Breast epithelium (tissue), 4 donors: ENCODE data around the gene TRPM2. TPM values are rescaled to one million over a fixed set of nuclear protein-coding genes. Genes with fewer than 3 reads are reported as not detected.
A peak's percentile ranks its signal among the peaks of the same experiment; 100 is the strongest.

Experiments used
- DNase-seq, 2 donors: peaks; one replicate each; pipeline ENCODE4 v3.0.0-alpha.2; 2019; ENCODE audit warnings: low spot score in 2 of 2
- H3K27ac ChIP-seq, 2 donors: fragments of 200-600 bp; sonication (generic) in 1 of 2; one replicate each; pipeline ENCODE4 v1.5.1; 2016 to 2019; ENCODE audit warnings: mild to moderate bottlenecking in 1 of 2
- H3K27me3 ChIP-seq, 2 donors: fragments of 200-600 bp; sonication (generic) in 1 of 2; one replicate each; pipeline versions ENCODE4 v1.5.1 to v1.6.0; 2017 to 2019; ENCODE audit warnings: control low read depth in 1 of 2, mild to moderate bottlenecking in 1 of 2
- H3K36me3 ChIP-seq: fragments of 200-600 bp; one replicate; pipeline ENCODE4 v1.5.1; 2019
- H3K4me1 ChIP-seq, 2 donors: fragments of 200-600 bp; sonication (generic); one replicate each; pipeline ENCODE4 v1.5.1; 2016 to 2019; ENCODE audit warnings: control low read depth in 1 of 2
- H3K4me3 ChIP-seq, 3 donors: fragments of 200-600 bp; sonication (generic); 1 replicate in 2 of 3; 2 replicates in 1 of 3; pipeline ENCODE4 v1.5.1; 2016 to 2019; ENCODE audit warnings: mild to moderate bottlenecking in 3 of 3, moderate library complexity in 2 of 3
- H3K9me3 ChIP-seq, 2 donors: fragments of 200-600 bp; sonication (generic) in 1 of 2; one replicate each; pipeline ENCODE4 v1.5.1; 2016 to 2019; ENCODE audit warnings: control low read depth in 1 of 2
- POLR2A ChIP-seq: fragments of 450-650 bp; IDR thresholded peaks from one replicate; pipeline ENCODE4 v1.6.1; 2016; ENCODE audit warnings: antibody characterized with exemption, mild to moderate bottlenecking, moderate library complexity
- POLR2AphosphoS5 ChIP-seq, 3 donors: sonication (generic); formaldehyde crosslinking; IDR thresholded peaks; one replicate each; pipeline ENCODE4 v1.6.1; 2017; ENCODE audit warnings: antibody characterized with exemption in 3 of 3
- intact Hi-C: fragments of 100-400 bp; cut with DNase I; formaldehyde crosslinking; loops from one replicate; pipeline ENCODE4 v1.15.1; 2023; ENCODE audit warnings: low total_unique reads
- total RNA-seq, 3 donors: library from RNA; depleted of rRNA; stranded (reverse); fragments of >200 nt; gene quantifications; one replicate each; pipeline ENCODE4 v1.1.0, GENCODE V29; 2016
- TF ChIP-seq, protein P1 (sequence below), 3 donors: fragments of 450-650 bp; IDR thresholded peaks; one replicate each; pipeline ENCODE4 v1.5.1; 2016 to 2017; ENCODE audit warnings: antibody characterized with exemption in 3 of 3, mild to moderate bottlenecking in 3 of 3, moderate library complexity in 3 of 3

Gene TRPM2
- total RNA-seq, 3 donors from 2014 or later, result 4.3 to 7.9 (median 7.2) TPM

DNA sequence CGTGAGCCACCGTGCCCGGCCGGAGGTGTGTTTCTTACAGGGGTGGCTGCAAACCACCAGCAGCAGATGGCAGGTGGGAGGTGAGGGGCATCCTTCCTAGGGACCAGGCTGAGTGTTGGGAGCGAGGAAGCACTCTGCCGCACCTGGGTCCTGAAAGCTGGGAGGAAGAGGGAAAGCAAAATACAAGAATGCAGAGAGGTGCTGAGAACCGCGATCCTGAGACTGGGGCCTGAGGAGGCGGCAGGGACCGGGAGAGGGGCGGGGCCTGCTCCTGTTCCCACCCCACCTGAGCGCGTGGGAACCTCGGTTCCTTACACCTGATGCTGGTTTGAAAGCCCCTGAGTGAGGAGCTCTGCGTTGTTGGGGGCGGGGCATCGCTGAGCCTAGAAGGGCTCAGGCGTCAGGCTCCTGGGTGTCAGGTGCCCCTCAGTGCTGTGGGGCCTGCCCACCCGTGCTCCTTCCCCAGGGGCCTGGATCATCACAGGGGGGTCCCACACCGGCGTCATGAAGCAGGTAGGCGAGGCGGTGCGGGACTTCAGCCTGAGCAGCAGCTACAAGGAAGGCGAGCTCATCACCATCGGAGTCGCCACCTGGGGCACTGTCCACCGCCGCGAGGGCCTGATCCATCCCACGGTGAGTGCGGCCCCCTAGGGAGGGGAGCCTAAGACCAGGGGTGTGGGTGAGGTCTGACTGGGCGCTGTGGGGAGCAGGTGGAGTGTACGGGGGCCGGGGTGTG, 15.5 kb downstream of the TRPM2 start:
- Histone ChIP-seq H3K4me1 (no peaks in the 10 kb centered on the region), H3K9me3 (peaks cover 2 to 6% of the 10 kb centered on the region in 2 donors), H3K36me3 (no peaks in the 10 kb centered on the region), H3K4me3 (peak overlapping the region in 1 of 3 donors; percentile 39), H3K27ac (no peak overlapping the region), H3K27me3 (peaks cover 0 to 35% of the 10 kb centered on the region in 2 donors)
- DNase-seq, result peak in 1 of 2 donors; percentile 49
- TF ChIP-seq POLR2A (no peak), POLR2AphosphoS5 (IDR thresholded peaks at IDR 0.05) (no peak)
- TF ChIP-seq, protein P1, sequence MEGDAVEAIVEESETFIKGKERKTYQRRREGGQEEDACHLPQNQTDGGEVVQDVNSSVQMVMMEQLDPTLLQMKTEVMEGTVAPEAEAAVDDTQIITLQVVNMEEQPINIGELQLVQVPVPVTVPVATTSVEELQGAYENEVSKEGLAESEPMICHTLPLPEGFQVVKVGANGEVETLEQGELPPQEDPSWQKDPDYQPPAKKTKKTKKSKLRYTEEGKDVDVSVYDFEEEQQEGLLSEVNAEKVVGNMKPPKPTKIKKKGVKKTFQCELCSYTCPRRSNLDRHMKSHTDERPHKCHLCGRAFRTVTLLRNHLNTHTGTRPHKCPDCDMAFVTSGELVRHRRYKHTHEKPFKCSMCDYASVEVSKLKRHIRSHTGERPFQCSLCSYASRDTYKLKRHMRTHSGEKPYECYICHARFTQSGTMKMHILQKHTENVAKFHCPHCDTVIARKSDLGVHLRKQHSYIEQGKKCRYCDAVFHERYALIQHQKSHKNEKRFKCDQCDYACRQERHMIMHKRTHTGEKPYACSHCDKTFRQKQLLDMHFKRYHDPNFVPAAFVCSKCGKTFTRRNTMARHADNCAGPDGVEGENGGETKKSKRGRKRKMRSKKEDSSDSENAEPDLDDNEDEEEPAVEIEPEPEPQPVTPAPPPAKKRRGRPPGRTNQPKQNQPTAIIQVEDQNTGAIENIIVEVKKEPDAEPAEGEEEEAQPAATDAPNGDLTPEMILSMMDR (IDR thresholded peaks at IDR 0.05), result no peak
- intact Hi-C loops, result no loop called here

DNA sequence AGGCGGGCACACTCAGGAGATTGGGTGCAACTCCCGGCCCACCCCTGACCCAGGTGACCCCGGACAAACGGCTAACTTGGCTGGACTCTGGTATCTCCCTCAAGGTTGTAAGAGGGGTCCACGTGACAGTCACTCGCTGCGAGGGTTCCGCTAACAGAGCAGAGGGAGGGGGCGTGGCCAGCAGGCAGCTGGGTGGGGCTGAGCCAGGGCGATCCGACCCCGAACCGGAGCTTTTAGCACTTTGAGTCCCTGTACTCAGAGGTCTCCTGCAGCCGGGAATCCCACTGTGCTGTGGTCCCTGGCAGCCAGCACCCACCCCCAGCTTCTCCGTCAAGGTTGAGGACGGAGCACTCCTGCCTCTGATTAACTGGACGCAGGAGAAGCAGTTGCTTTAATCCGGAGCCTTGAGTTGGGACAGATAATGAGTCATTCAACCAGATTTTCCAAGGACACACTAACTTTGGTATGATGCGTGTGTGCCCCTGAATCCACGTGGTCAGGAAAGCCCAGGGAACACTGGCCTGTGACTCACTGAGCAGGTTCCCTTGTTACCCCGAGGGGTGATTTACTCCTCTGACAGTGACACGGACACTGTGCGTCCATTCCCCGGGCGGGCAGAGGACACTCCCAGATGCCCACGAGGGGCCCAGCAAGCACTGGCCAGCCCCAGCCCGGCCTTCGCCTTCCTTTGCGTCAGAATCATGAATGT, 16.8 kb downstream of the TRPM2 start:
- H3K36me3 ChIP-seq, result no peaks in the 10 kb centered on the region
- H3K4me1 ChIP-seq, result no peaks in the 10 kb centered on the region
- DNase-seq, result peak in 1 of 2 donors; percentile 49
- no peak overlapping the region for H3K27ac ChIP-seq
- peaks cover 0 to 34% of the 10 kb centered on the region in 2 donors for H3K27me3 ChIP-seq
- TF ChIP-seq POLR2AphosphoS5 (IDR thresholded peaks at IDR 0.05), result no peak
- TF ChIP-seq POLR2A, result no peak
- TF ChIP-seq, protein P1 (IDR thresholded peaks at IDR 0.05), result no peak
- H3K4me3 ChIP-seq, result peak overlapping the region in 2 of 3 donors; percentile 15 to 54
- peaks cover 0 to 7% of the 10 kb centered on the region in 2 donors for H3K9me3 ChIP-seq
- intact Hi-C loops, result no loop called here

DNA sequence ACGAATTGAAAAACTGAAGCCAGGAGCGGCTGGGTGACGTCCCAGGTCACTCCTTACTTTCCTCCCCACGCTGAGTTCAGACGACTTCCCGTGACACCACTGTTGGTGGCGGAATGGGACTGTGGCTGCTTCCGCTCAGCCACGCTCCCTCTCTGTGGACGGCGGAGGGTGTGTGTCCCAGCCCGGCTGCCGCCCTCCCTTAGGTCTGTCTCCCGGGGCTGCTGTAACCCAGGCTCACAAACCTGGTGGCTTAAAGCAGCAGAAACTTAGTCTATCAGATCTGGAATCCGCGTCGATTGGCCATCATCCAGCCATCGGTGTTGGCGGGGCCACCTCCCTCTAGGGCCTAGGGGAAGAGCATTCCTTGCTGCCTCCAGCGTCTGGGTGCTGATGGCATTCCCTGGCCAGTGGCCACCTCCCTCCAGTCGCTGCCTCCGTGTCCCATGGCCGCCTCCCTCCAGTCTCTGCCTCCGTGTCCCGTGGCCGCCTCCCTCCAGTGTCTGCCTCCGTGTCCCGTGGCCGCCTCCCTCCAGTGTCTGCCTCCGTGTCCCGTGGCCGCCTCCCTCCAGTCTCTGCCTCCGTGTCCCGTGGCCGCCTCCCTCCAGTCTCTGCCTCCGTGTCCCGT, 17.5 kb downstream of the TRPM2 start:
- no peak for DNase-seq
- Histone ChIP-seq H3K27me3 (peaks cover 0 to 41% of the 10 kb centered on the region in 2 donors), H3K4me3 (peak overlapping the region in 1 of 3 donors; percentile 8), H3K36me3 (no peaks in the 10 kb centered on the region), H3K27ac (no peak overlapping the region), H3K4me1 (no peaks in the 10 kb centered on the region), H3K9me3 (peaks cover 0 to 7% of the 10 kb centered on the region in 2 donors)
- intact Hi-C loops, result no loop called here
- no peak for TF ChIP-seq POLR2A
- TF ChIP-seq, protein P1 (IDR thresholded peaks at IDR 0.05), result no peak
- no peak for TF ChIP-seq POLR2AphosphoS5 (IDR thresholded peaks at IDR 0.05)

DNA sequence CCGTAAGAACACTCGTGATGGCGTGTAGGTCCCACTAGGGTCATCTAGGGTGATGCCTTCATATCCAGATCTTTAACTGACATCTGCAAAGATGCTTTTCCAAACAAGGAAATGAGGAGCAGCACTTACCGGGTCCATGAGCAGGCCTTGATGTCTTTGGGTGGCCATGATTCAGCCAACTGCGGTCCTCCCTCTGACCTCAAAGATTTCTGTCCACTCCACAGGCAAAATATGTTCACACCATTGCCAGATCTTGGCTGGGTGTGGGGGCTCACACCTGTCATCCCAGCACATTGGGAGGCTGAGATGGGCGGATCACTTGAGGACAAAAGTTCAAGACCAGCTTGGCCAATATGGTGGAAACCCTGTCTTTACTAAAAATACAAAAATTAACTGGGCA, 18.2 kb downstream of the TRPM2 start:
- Histone ChIP-seq H3K4me3 (no peak overlapping the region), H3K27me3 (peaks cover 0 to 47% of the 10 kb centered on the region in 2 donors), H3K4me1 (no peaks in the 10 kb centered on the region), H3K36me3 (no peaks in the 10 kb centered on the region), H3K27ac (no peak overlapping the region), H3K9me3 (peaks cover 0 to 7% of the 10 kb centered on the region in 2 donors)
- no peak for TF ChIP-seq POLR2AphosphoS5 (IDR thresholded peaks at IDR 0.05)
- TF ChIP-seq POLR2A, result no peak
- TF ChIP-seq, protein P1 (IDR thresholded peaks at IDR 0.05), result no peak
- no peak for DNase-seq
- intact Hi-C loops, result no loop called here

DNA sequence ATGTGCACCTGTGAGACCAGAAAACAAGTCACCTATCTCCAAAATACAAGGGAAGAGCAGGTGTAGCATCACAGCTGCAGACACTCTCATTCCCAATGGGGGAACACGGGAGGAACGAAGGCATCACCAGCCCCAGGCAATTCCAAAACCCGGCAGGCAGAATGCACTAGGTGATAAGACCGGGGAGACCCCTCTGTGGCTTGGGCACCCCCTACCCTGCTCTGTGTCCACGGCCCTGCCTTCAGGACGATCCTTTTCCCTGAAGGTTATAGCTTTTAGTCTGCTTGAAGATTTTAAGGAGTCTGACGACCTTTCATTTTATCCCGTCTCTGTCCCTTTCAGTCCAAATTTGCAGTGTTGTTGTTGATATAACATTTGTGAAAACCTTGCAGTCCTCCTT, 19.2 kb downstream of the TRPM2 start:
- no peaks in the 10 kb centered on the region for H3K4me1 ChIP-seq
- no peak for DNase-seq
- peaks cover 0 to 56% of the 10 kb centered on the region in 2 donors for H3K27me3 ChIP-seq
- TF ChIP-seq, protein P1 (IDR thresholded peaks at IDR 0.05), result no peak
- TF ChIP-seq POLR2A, result no peak
- TF ChIP-seq POLR2AphosphoS5 (IDR thresholded peaks at IDR 0.05), result no peak
- H3K27ac ChIP-seq, result no peak overlapping the region
- peaks cover 0 to 7% of the 10 kb centered on the region in 2 donors for H3K9me3 ChIP-seq
- H3K36me3 ChIP-seq, result no peaks in the 10 kb centered on the region
- intact Hi-C loops, result no loop called here
- H3K4me3 ChIP-seq, result no peak overlapping the region
